WERI-Rb-1 (cell line): ENCODE results near the gene RBP5.

Experiments
- DNase-seq: peaks from one replicate; pipeline ENCODE4 v3.0.0-alpha.2; 2020
- H3K27ac ChIP-seq: fragments of 250-450 bp; sonication (Bioruptor Pico); 2 replicates; pipeline ENCODE4 v1.5.1; 2020; ENCODE audit warnings: mild to moderate bottlenecking, moderate library complexity
- H3K27me3 ChIP-seq: fragments of 250-450 bp; sonication (Bioruptor Pico); 2 replicates; pipeline ENCODE4 v1.5.1; 2021; ENCODE audit warnings: mild to moderate bottlenecking, low read depth, moderate library complexity; ENCODE audit not compliant: insufficient read depth, severe bottlenecking
- H3K36me3 ChIP-seq: fragments of 250-450 bp; sonication (Bioruptor Pico); 2 replicates; pipeline ENCODE4 v1.5.1; 2020; ENCODE audit warnings: mild to moderate bottlenecking, moderate library complexity
- H3K4me3 ChIP-seq: 2 replicates; pipeline ENCODE4 v1.5.1; 2011; ENCODE audit warnings: low read depth, mild to moderate bottlenecking, control low read depth, low read length
- H3K9me3 ChIP-seq: fragments of 250-450 bp; sonication (Bioruptor Pico); 2 replicates; pipeline ENCODE4 v1.5.1; 2021; ENCODE audit warnings: mild to moderate bottlenecking, moderate library complexity; ENCODE audit not compliant: severe bottlenecking
- CTCF ChIP-seq: IDR thresholded peaks from 2 replicates; pipeline ENCODE4 v1.5.1; 2011; ENCODE audit warnings: low read depth, mild to moderate bottlenecking, control low read depth, inconsistent platforms, low read length

RBP5 gene

GRCh38 chr12:7141351-7142005 is 12.8 kb upstream of the RBP5 start:
- peaks cover 32% of the 10 kb centered on the region for H3K36me3 ChIP-seq
- TF ChIP-seq CTCF, result no peak
- no peak overlapping the region for H3K4me3 ChIP-seq
- H3K27me3 ChIP-seq, result no peaks in the 10 kb centered on the region
- no peak overlapping the region for H3K27ac ChIP-seq
- no peaks in the 10 kb centered on the region for H3K9me3 ChIP-seq
- DNase-seq, result no peak

- no peak overlapping the region for H3K27ac ChIP-seq
- H3K9me3 ChIP-seq, result no peaks in the 10 kb centered on the region
- no peak for TF ChIP-seq CTCF
- DNase-seq, result no peak
- peaks cover 50% of the 10 kb centered on the region for H3K36me3 ChIP-seq
- no peak overlapping the region for H3K4me3 ChIP-seq
- H3K27me3 ChIP-seq, result no peaks in the 10 kb centered on the region
These were observed 10.5 kb upstream of the RBP5 start for GRCh38 chr12:7139200-7139599.

- no peak for TF ChIP-seq CTCF
- H3K36me3 ChIP-seq, result peaks cover 52% of the 10 kb centered on the region
- DNase-seq, result no peak
- no peak overlapping the region for H3K27ac ChIP-seq
- no peaks in the 10 kb centered on the region for H3K9me3 ChIP-seq
- no peaks in the 10 kb centered on the region for H3K27me3 ChIP-seq
- H3K4me3 ChIP-seq, result no peak overlapping the region
These were observed 9.2 kb upstream of the RBP5 start for GRCh38 chr12:7137908-7138307.

GRCh38 chr12:7136676-7137075 is 8.0 kb upstream of the RBP5 start:
- no peaks in the 10 kb centered on the region for H3K9me3 ChIP-seq
- no peak for DNase-seq
- H3K27me3 ChIP-seq, result no peaks in the 10 kb centered on the region
- TF ChIP-seq CTCF, result no peak
- H3K36me3 ChIP-seq, result peaks cover 52% of the 10 kb centered on the region
- no peak overlapping the region for H3K27ac ChIP-seq
- H3K4me3 ChIP-seq, result no peak overlapping the region

GRCh38 chr12:7136071-7136470 is 7.4 kb upstream of the RBP5 start:
- Histone ChIP-seq H3K27ac (no peak overlapping the region), H3K36me3 (peaks cover 52% of the 10 kb centered on the region)

More at GRCh38 chr12:7136071-7136470, 7.4 kb upstream of the RBP5 start:
- no peaks in the 10 kb centered on the region for H3K27me3 ChIP-seq
- no peak for DNase-seq
- no peak overlapping the region for H3K4me3 ChIP-seq
- TF ChIP-seq CTCF, result no peak
- no peaks in the 10 kb centered on the region for H3K9me3 ChIP-seq
